Epithelial cell of esophagus (primary cell): ENCODE data around the gene LMF1.

Experiments
- DNase-seq: peaks from one replicate; pipeline ENCODE4 v3.0.0; 2010; ENCODE audit warnings: low read depth
- H3K4me3 ChIP-seq: 2 replicates; pipeline ENCODE4 v1.5.1; 2011; ENCODE audit warnings: mild to moderate bottlenecking, low read length, control low read depth
- TF ChIP-seq, protein P1 (sequence below): IDR thresholded peaks from 2 replicates; pipeline ENCODE4 v1.5.1; 2011; ENCODE audit warnings: low read depth, mild to moderate bottlenecking, low read length, control low read depth, inconsistent platforms; ENCODE audit not compliant: insufficient read depth; ENCODE audit errors: missing control alignments

Gene LMF1

DNA sequence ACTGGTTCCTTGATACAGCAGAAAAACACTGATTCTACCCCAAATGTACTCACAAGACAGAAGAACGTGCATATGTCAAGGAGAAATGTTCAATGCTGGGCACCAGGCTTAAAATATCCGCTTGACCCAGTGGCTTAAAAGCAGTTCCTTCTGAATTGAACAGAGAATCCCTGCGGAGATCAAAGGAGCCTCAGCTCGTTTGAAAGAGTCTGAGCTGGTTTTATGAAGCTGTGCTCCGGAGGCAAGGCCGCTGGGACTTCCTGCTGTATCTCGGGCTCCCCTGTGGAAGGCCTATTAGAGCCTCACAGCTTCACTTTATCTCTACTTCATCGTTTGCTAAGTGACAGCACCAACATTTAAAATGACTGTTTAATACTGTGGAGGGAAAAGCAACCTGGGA lies 2.2 kb downstream of the LMF1 start:
- TF ChIP-seq, protein P1, sequence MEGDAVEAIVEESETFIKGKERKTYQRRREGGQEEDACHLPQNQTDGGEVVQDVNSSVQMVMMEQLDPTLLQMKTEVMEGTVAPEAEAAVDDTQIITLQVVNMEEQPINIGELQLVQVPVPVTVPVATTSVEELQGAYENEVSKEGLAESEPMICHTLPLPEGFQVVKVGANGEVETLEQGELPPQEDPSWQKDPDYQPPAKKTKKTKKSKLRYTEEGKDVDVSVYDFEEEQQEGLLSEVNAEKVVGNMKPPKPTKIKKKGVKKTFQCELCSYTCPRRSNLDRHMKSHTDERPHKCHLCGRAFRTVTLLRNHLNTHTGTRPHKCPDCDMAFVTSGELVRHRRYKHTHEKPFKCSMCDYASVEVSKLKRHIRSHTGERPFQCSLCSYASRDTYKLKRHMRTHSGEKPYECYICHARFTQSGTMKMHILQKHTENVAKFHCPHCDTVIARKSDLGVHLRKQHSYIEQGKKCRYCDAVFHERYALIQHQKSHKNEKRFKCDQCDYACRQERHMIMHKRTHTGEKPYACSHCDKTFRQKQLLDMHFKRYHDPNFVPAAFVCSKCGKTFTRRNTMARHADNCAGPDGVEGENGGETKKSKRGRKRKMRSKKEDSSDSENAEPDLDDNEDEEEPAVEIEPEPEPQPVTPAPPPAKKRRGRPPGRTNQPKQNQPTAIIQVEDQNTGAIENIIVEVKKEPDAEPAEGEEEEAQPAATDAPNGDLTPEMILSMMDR: no peak
- DNase-seq: no peak
- no peak overlapping the region for H3K4me3 ChIP-seq

DNA sequence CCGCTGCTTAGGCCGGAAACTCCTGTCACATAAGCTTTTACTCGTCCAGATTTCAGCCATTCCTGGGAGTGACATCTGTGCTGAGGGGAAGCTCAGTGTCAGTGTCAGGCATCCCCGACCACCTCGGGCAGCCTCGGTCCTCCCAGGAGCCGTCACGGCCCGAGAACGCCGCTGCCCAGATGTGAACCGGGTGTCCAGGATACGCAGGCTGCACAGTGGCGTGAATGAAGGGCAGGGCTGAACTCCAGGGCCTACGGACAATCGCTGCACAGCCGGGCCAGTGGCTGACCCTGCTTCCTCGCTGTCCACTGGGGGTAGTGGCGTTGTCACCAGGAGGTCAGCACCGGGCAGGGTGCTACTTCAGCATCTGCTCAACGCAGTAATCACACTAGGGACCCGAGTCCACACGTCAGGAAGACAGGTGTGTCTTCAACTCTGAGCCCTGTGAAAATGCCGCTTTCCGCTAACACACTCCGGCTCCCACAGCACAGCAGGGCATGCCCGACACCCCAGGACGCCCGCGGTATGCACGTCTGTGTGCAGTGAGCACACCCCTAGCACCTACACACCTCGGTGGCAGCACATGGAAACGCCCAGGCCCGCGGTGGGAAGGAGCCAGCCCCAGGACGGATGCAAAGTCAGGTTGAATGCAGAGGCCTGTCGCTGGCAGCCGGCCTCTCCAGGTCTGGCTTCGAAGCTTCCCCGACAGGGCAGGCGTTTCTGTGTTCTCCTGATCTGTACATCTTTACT lies 3.1 kb downstream of the LMF1 start:
- DNase-seq: no peak
- TF ChIP-seq, protein P1: no peak
- no peak overlapping the region for H3K4me3 ChIP-seq

DNA sequence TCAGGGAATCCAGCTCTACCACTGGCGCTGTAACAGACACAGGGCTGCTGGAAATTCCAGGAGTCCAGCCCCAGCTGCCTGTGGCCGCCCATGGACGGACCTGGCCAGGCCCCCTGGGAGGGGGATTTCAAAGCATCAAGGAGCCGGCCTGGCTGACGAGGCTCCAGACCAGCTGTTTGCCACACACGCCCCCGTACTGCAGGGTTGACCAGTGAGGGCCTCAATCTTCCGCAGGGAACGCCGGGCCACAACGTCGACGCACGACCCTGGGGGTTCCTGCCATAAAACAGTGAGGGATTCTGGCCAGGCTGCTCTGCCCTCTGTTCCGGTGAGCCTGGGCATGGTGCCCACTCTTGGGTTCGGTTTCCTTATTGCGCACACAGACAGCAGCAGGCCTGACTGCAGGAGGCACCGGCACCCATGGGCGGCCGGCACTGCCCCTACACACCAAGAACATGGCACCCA lies 3.7 kb downstream of the LMF1 start:
- DNase-seq: no peak
- no peak overlapping the region for H3K4me3 ChIP-seq
- TF ChIP-seq, protein P1: no peak

DNA sequence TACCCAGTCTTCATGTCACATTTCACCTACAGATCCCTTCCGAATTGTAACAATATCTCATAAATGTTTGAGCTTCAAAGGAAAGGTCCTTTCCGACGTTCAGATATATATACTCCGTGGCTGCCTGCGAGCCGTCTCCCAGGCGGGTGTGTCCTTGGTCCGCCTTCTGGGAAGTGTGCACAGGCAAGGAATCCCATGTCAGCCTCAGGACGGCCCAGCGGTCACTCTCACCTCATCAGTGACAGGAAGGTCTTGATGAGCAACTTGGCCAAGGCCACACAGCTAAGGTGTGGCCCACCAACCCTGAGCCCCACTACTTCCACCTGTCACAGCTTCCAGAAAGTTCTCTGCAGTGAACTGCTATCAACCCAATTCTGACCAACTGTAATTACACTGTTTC lies 4.3 kb downstream of the LMF1 start:
- H3K4me3 ChIP-seq: no peak overlapping the region
- TF ChIP-seq, protein P1: no peak
- DNase-seq: no peak

DNA sequence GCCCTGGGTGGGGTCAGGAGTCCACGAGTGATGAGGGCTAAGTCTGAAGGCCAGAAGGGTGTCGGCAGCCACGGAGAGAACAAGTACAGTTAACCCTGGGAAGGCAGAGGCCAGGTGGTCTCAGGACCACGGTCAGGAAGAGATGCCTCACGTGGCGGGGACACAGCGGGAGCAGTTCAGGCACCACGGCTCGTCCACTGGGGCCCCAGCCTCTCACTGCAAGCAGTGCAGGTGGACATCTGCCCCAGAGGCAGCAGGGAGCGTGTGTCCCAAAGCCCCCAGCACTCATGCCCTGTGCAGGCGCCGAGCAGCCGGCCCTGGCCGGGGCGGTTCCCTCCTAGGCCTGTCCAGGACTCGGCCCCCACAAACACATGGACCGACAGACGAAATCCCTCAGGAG lies 4.7 kb downstream of the LMF1 start:
- DNase-seq: no peak
- TF ChIP-seq, protein P1: no peak

DNA sequence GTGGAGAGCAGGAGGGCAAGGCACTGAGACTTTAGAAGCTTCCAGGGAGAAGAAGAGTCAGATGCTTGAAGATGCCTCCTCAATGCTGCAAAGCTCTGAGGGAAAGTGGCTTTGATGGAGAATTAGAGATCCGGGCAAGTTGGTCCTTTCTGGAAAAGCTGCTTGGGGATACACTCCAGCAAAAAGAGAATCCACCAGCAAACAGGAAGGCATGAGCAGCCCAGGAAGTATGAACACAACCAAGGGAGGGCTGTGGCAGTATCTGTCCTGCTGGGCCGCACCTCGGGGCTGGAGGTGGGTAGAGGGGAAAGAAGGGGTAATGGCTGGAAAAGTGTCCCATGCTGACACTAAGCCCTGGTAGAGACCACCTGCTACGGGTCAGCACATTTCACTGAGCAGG lies 5.3 kb downstream of the LMF1 start:
- DNase-seq: no peak
- H3K4me3 ChIP-seq: no peak overlapping the region
- TF ChIP-seq, protein P1: no peak

More for the DNA sequence above, 4.7 kb downstream of the LMF1 start:
- H3K4me3 ChIP-seq: no peak overlapping the region

DNA sequence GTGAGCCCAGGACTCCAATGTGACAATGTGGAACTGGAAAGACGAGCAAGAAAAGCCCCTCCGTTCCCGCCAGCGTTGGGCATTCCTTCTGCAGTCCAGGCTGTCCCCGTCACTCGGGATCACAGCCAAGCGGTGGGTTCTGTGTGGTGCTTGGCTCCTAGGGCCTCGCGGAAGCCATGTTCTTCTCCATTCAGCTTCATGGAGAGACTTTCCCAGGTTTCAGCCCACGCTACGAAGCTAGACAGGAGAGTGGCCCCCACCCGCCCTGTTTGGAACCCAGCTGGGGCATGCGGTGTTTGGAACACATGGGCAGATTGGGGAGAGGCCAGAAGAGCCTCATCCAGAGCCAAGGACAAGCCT lies 5.8 kb downstream of the LMF1 start:
- H3K4me3 ChIP-seq: peak overlapping the region; percentile 21
- DNase-seq: no peak
- TF ChIP-seq, protein P1: no peak
